Activated CD8-positive, alpha-beta memory T cell treated with anti-CD3 and anti-CD28 coated beads, Interleukin-2, amount 50 U/mL, for 1 hour (primary cell): ENCODE results near the gene DIP2C.

ENCODE experiments used
- DNase-seq: peaks from one replicate; pipeline ENCODE4 v3.0.0-alpha.2; 2020; ENCODE audit errors: extremely low read depth

DIP2C gene

GRCh38 chr10:497898-498451 lies 191.5 kb downstream of the DIP2C start:
- DNase-seq = no peak

DNA sequence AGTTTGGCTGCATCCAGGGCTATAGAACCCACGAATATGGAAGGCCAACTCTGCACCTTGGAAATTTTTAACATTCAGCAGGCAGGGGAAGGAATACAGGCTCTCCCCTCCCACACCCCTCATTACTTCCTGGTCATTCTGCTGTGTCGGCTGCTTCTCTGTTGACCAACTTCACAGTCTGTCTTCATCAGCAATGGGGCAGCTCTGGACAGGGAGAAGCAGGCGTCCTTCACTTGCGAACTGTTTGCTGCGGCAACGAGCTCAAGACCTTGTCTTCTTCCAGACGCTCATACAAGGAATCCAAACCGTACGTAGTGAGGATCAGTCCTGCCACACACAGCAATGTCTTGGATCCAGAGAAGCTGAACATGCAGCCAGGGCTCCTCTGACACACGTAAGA lies 192.2 kb downstream of the DIP2C start:
- DNase-seq = no peak

DNA sequence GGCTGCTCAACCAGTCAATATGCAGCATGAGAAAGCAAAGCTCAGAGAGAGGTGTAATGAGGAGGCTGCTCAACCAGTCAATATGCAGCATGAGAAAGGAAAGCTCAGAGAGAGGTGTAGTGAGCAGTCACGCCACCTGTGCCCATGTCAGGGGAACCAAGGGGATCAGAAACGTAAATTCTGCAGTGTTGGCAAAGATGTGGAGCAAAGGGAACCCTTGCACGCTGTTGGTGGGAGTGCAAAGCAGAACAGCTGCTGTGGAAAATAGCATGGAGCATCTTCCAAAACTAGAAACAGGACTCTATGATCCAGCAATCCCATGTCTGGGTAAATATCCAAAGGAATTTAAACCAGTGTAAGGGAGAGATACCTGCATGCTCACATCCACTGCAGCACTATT lies 194.9 kb downstream of the DIP2C start:
- DNase-seq = no peak

- DNase-seq = no peak
These were observed 195.3 kb downstream of the DIP2C start for GRCh38 chr10:494149-494542.

DNA sequence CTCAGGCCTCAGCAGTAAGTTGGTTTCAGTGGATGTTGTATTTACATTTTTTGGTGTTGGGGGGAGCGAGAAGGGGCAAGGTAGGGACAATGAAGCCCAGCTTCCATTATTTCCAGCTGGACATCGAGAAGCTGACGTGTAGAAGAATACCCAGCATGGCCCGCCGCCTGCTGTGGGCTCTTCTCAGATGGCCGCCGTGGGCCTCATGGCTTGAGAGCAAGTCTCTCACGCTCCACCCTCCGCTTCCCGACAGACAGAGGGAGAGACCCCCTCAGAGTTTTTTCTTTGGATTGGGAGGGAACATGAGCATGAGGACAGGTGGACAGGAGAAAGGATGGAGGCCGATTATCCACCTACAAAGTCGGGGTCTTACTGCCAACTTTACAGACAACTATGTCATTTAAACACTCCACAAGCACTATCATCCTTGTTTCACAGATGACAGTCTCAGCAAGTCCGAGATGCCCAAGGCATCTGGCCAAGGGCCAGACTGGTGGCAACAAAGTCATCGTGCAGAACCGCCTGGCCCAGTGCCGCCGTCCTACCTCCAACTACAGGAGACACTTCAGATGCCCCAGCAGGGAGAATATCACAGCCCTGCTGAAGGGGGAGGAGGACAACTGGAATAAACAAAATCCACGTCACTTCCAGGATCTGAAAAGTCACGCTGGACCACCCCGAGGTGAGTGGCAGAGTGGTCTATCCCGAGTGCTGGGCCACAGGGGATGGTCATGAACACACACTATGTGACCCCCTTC lies 195.9 kb downstream of the DIP2C start:
- DNase-seq = no peak

DNA sequence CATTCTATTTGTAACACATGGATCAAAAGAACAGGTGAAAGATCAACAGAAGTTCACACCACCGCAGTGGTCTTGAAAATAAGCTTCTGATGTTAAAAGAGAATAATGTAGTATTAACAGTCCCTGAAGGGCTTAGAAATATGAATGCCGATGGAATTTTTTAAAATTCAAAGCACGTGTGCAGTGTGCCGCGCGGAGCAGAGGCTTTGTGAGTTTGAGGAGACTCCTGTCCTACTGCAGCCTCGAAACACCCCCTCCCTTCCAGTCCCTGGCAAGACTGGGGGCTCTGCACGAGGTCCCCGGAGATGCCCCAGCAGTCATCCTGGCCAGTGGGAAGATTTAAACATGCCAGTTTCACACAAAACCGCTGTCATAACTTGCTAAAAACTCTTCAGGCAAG lies 196.6 kb downstream of the DIP2C start:
- no peak for DNase-seq

- no peak for DNase-seq
These were observed 197.6 kb downstream of the DIP2C start for GRCh38 chr10:491667-492424.

GRCh38 chr10:490891-491571 lies 198.4 kb downstream of the DIP2C start:
- DNase-seq = no peak

DNA sequence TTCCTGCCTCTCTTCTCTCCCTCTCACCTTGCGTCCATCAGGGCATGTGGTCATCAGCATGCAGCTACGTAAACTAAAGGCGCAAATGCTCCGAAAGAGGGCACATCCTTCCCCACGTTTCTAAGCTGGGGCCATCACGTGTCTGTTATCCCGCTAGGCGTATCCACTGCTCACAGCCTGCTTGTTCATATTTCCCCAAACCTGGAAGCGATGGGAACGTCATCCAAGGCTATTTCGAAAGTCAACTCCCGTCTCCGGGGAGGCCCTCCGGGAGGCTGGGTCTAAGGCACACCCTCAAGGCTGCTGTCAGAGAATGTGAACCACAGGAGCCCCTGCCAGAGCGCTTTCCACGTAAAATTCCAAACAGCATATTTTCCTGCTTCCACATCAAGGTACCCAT lies 199.2 kb downstream of the DIP2C start:
- no peak for DNase-seq

DNA sequence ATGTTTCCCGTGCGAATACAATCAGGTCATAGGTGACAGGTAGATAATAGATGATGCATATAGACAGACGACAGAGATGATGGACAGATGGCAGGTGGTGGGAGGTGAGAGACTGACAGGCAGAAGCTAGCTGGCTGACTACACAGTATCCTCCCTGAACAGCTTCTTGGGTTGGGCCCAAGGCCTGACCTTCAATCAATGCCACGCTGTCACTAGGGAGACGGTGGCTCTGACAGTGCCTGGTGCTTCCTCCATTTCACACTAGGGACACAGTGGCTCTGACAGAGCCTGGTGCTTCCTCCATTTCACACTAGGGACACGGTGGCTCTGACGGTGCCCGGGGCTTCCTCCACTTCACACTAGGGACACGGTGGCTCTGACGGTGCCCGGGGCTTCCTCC lies 200.1 kb downstream of the DIP2C start:
- DNase-seq = no peak

DNA sequence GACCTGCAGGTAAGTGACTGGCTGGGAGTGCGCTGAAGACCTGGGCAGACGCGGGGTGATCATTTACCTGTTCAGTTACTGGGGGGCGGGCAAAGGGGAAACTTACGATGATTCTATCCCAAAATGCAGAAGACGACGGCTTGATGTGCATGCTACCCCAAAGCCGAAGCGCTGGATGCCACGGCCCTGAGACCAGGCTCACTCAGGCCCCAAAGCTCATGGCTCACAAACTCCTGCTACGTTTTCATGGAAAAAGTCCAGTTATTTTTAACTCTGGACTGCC lies 200.6 kb downstream of the DIP2C start:
- DNase-seq = no peak

- no peak for DNase-seq
These were observed 201.2 kb downstream of the DIP2C start for GRCh38 chr10:488081-488932.

DNA sequence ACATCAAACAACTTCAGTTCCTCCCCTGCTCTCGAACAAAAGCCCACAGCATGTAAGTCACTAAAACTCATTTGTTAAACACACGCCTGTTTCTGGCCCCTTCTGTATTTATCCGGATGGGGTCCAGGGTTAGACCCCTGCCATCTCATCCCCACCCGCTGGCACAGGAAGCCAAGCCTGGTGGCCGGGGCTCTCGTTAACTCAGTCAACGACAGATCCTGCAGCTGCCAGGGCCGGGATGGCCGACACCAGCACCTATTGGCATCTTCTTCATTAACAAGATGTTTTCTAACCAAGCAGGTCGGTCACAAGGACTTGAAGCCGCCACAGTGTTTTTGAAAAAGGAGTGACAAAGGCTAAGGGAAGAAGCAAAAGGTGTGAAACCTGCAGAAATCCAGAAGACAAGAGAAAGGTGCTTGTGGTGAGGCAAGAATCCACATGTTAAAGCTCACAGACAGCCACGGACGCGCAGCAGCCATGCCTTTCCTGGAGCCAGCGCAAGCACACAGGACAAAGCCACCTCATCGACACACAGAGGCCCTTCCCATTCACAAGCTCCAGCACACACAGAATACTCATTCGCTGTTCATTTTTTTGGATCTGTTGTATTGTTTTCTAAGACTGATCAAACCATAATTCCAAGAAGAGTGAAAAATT lies 202.7 kb downstream of the DIP2C start:
- no peak for DNase-seq

- no peak for DNase-seq
These were observed 203.3 kb downstream of the DIP2C start for GRCh38 chr10:486206-486605.

GRCh38 chr10:485776-486175 lies 203.7 kb downstream of the DIP2C start:
- DNase-seq = no peak

GRCh38 chr10:484925-485661 lies 204.4 kb downstream of the DIP2C start:
- no peak for DNase-seq

DNA sequence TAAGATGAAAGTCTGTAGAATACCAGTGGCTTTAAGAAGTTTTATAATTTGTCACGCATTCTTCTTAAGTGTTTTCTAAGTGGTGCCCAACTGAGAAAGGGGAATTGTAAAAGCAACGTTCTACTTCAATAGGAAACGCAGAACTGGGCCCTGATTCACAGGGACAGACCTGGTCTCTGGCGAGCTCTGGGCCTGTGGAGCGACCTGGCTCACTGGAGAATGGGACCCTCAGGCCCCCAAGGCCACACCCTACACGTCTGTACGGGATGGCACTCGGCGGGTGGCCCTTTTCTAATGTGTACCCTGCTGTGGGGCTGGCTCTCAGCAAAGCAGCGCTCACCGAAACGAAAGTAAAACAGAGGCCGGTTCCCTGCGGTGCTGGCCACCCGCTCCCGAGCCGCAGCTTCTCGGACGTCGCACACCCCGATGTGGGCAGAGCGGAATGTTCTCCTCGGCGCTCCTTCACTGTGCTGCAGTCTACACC lies 205.0 kb downstream of the DIP2C start:
- DNase-seq = no peak

DNA sequence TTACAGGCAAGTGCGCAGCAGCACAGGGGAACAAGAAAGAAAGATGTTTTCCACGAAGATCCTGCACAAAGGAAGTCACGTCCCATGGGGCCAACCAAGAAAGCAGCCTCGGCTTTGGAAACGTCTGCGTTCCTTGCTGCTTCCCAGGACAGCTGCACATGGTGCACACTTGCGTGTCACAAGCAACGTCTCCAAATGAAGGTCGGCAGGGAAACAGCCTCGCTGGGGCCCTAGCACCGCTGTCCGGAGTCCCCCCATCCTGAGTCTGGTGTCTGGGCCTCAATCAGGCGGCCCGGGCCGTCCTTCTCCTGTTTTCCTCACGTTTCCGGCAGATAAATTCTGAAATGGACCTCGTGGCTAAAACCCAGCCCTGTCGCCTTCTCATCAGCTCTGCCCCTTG lies 206.2 kb downstream of the DIP2C start:
- no peak for DNase-seq

GRCh38 chr10:482848-483247 lies 206.6 kb downstream of the DIP2C start:
- DNase-seq = no peak

- no peak for DNase-seq
These were observed 207.4 kb downstream of the DIP2C start for GRCh38 chr10:482051-482501.
